ENCODE results near the gene MIS18BP1.
"Not testable (repeated sequence)": the region's sequence is repeated elsewhere in the genome, so short reads cannot be mapped to it uniquely, and the experiment has no call there.

Gene MIS18BP1

GRCh38 chr14:45253070-45253753 lies at the start of gene MIS18BP1:
MIS18BP1 (minus strand) TSS chr14:45253202; CDS start chr14:45247286, 5,916 bp downstream.
- DNase-seq (ENCODE audit: extremely low spot score): peak; percentile 87
- ChIA-PET CTCF (interaction anchor here (0.6 to 0.9 kb wide), 4 partner anchors 9 to 323 kb away, joined by 3 read pairs; no protein-coding TSS in a partner anchor), POLR2A (interaction anchor here (0.9 to 1.9 kb wide), 2 partner anchors 11 to 291 kb away, joined by 3 to 8 read pairs; partner anchors contain the start of genes KLHL28 and TOGARAM1)

GRCh38 chr14:45298423-45299117 lies 45.6 kb upstream of the MIS18BP1 start:
- DNase-seq (ENCODE audit: extremely low spot score): no peak
- ChIA-PET CTCF (no interaction called here), POLR2A (no interaction called here)
- TF ChIP-seq ZNF384 (IDR thresholded peaks at IDR 0.05) (no peak), SUZ12 (IDR thresholded peaks at IDR 0.05) (no peak), HDGF (IDR thresholded peaks at IDR 0.05; ENCODE audit: borderline replicate concordance) (no peak), CTBP1 (IDR thresholded peaks at IDR 0.05; ENCODE audit: borderline replicate concordance) (no peak), L3MBTL2 (conservative IDR thresholded peaks at IDR 0.05) (no peak), BHLHE40 (IDR thresholded peaks at IDR 0.05; ENCODE audit: borderline replicate concordance) (no peak)

More at GRCh38 chr14:45253070-45253753, at the start of gene MIS18BP1:
- TF ChIP-seq FOXA1 (IDR thresholded peaks at IDR 0.05) (no peak), ELF4 (IDR thresholded peaks at IDR 0.05) (peak; percentile 74), PKNOX1 (IDR thresholded peaks at IDR 0.05) (peak; percentile 61), ZNF384 (IDR thresholded peaks at IDR 0.05) (no peak), L3MBTL2 (conservative IDR thresholded peaks at IDR 0.05) (peak; percentile 99), FOXM1 (IDR thresholded peaks at IDR 0.05; ENCODE audit: borderline replicate concordance) (peak; percentile 90; the same call in 1 of the 2 replicates)

GRCh38 chr14:45294796-45295195 lies 41.8 kb upstream of the MIS18BP1 start:
- POLR2A ChIA-PET: not testable (repeated sequence)

GRCh38 chr14:45290547-45290946 lies 37.5 kb upstream of the MIS18BP1 start:
- TF ChIP-seq FOXM1 (IDR thresholded peaks at IDR 0.05; ENCODE audit: borderline replicate concordance): no peak
- TF ChIP-seq CTBP1 (IDR thresholded peaks at IDR 0.05; ENCODE audit: borderline replicate concordance): no peak
- TF ChIP-seq PKNOX1 (IDR thresholded peaks at IDR 0.05): no peak
- TF ChIP-seq BHLHE40 (IDR thresholded peaks at IDR 0.05; ENCODE audit: borderline replicate concordance): no peak
- TF ChIP-seq ZNF384 (IDR thresholded peaks at IDR 0.05): no peak
- no peak for TF ChIP-seq HDGF (IDR thresholded peaks at IDR 0.05; ENCODE audit: borderline replicate concordance)
- no peak for TF ChIP-seq ARNT (IDR thresholded peaks at IDR 0.05)
- TF ChIP-seq L3MBTL2 (conservative IDR thresholded peaks at IDR 0.05): no peak
- TF ChIP-seq TARDBP (IDR thresholded peaks at IDR 0.05): no peak
- no peak for TF ChIP-seq NFRKB (IDR thresholded peaks at IDR 0.05)
- TF ChIP-seq LEF1 (IDR thresholded peaks at IDR 0.05; ENCODE audit: borderline replicate concordance): no peak
- TF ChIP-seq SP1 (IDR thresholded peaks at IDR 0.05): no peak
- TF ChIP-seq FOXA1 (IDR thresholded peaks at IDR 0.05): no peak
- no peak for TF ChIP-seq SUZ12 (IDR thresholded peaks at IDR 0.05)
- TF ChIP-seq ELF4 (IDR thresholded peaks at IDR 0.05): no peak
- TF ChIP-seq FOXK2 (IDR thresholded peaks at IDR 0.05): no peak
- ChIA-PET POLR2A (no interaction called here), CTCF (interaction anchor here (1.9 kb wide), 1 partner anchor 22 kb away, joined by 5 read pairs; no protein-coding TSS in a partner anchor)
- no peak for DNase-seq (ENCODE audit: extremely low spot score)

More at GRCh38 chr14:45294796-45295195, 41.8 kb upstream of the MIS18BP1 start:
- CTCF ChIA-PET; DNase-seq (ENCODE audit: extremely low spot score): not testable (repeated sequence)

GRCh38 chr14:45287610-45288009 lies 34.6 kb upstream of the MIS18BP1 start:
- CTCF ChIA-PET: no interaction called here
- no peak for TF ChIP-seq ZNF384 (IDR thresholded peaks at IDR 0.05)
- no peak for TF ChIP-seq CTBP1 (IDR thresholded peaks at IDR 0.05; ENCODE audit: borderline replicate concordance)
- TF ChIP-seq TARDBP (IDR thresholded peaks at IDR 0.05): no peak
- TF ChIP-seq LEF1 (IDR thresholded peaks at IDR 0.05; ENCODE audit: borderline replicate concordance): no peak
- no peak for TF ChIP-seq NFRKB (IDR thresholded peaks at IDR 0.05)
- TF ChIP-seq SUZ12 (IDR thresholded peaks at IDR 0.05): no peak
- no peak for TF ChIP-seq PKNOX1 (IDR thresholded peaks at IDR 0.05)
- DNase-seq (ENCODE audit: extremely low spot score): no peak
- POLR2A ChIA-PET: no interaction called here

GRCh38 chr14:45284802-45285201 lies 31.8 kb upstream of the MIS18BP1 start:
- no peak for DNase-seq (ENCODE audit: extremely low spot score)
- POLR2A ChIA-PET: no interaction called here
- CTCF ChIA-PET: interaction anchor here (1.0 kb wide), 1 partner anchor 78 kb away, joined by 3 read pairs; no protein-coding TSS in a partner anchor
- TF ChIP-seq BHLHE40 (IDR thresholded peaks at IDR 0.05; ENCODE audit: borderline replicate concordance) (no peak), FOXK2 (IDR thresholded peaks at IDR 0.05) (no peak), PKNOX1 (IDR thresholded peaks at IDR 0.05) (no peak), SP1 (IDR thresholded peaks at IDR 0.05) (no peak), L3MBTL2 (conservative IDR thresholded peaks at IDR 0.05) (no peak), TARDBP (IDR thresholded peaks at IDR 0.05) (no peak), SUZ12 (IDR thresholded peaks at IDR 0.05) (no peak), ELF4 (IDR thresholded peaks at IDR 0.05) (no peak), FOXM1 (IDR thresholded peaks at IDR 0.05; ENCODE audit: borderline replicate concordance) (no peak), LEF1 (IDR thresholded peaks at IDR 0.05; ENCODE audit: borderline replicate concordance) (no peak), CTBP1 (IDR thresholded peaks at IDR 0.05; ENCODE audit: borderline replicate concordance) (no peak), FOXA1 (IDR thresholded peaks at IDR 0.05) (no peak), HDGF (IDR thresholded peaks at IDR 0.05; ENCODE audit: borderline replicate concordance) (no peak), NFRKB (IDR thresholded peaks at IDR 0.05) (no peak), ARNT (IDR thresholded peaks at IDR 0.05) (no peak), ZNF384 (IDR thresholded peaks at IDR 0.05) (no peak)

GRCh38 chr14:45281731-45282400 lies 28.9 kb upstream of the MIS18BP1 start:
- POLR2A ChIA-PET; CTCF ChIA-PET; DNase-seq (ENCODE audit: extremely low spot score): not testable (repeated sequence)
